ENCODE data around the gene AIP. TPM values are rescaled to one million over a fixed set of nuclear protein-coding genes. Genes with fewer than 3 reads are reported as not detected.

The AIP gene
- total RNA-seq, 1 donor from 2014 or later = 50.1 TPM

DNA sequence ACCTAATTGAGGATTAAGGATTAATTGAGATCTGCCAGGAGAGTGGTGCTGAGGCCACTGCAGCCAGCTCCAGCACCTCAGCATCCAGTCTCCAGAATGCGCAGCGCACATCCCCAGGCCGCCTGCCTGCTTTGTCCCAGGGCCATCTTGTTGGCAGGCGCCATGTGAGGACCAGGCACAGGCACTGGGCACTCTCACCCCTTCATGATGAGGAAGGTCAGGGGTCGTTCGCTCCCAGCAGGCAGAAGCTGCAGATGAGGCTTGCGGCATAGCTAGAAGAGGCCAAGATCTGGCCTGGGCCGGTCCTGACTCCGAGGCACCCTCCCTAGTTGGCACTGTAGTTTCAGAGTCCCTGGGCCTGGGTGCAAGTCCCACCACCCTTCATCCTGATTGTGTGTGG is 34.0 kb downstream of the AIP start:
- no peaks in the 10 kb centered on the region for H3K4me1 Mint-ChIP-seq
- H3K27me3 Mint-ChIP-seq (ENCODE audit: low read depth) = peaks cover 31% of the 10 kb centered on the region
- H3K36me3 Mint-ChIP-seq (ENCODE audit: low read depth) = no peaks in the 10 kb centered on the region
- no peak for DNase-seq (ENCODE audit: low read depth, low spot score)
- H3K27ac Mint-ChIP-seq (ENCODE audit: unreplicated experiment) = no peak overlapping the region
- H3K4me3 Mint-ChIP-seq = no peak overlapping the region
- TF ChIP-seq, protein P1, sequence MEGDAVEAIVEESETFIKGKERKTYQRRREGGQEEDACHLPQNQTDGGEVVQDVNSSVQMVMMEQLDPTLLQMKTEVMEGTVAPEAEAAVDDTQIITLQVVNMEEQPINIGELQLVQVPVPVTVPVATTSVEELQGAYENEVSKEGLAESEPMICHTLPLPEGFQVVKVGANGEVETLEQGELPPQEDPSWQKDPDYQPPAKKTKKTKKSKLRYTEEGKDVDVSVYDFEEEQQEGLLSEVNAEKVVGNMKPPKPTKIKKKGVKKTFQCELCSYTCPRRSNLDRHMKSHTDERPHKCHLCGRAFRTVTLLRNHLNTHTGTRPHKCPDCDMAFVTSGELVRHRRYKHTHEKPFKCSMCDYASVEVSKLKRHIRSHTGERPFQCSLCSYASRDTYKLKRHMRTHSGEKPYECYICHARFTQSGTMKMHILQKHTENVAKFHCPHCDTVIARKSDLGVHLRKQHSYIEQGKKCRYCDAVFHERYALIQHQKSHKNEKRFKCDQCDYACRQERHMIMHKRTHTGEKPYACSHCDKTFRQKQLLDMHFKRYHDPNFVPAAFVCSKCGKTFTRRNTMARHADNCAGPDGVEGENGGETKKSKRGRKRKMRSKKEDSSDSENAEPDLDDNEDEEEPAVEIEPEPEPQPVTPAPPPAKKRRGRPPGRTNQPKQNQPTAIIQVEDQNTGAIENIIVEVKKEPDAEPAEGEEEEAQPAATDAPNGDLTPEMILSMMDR (conservative IDR thresholded peaks at IDR 0.05) = no peak
- H3K9me3 Mint-ChIP-seq = no peaks in the 10 kb centered on the region

DNA sequence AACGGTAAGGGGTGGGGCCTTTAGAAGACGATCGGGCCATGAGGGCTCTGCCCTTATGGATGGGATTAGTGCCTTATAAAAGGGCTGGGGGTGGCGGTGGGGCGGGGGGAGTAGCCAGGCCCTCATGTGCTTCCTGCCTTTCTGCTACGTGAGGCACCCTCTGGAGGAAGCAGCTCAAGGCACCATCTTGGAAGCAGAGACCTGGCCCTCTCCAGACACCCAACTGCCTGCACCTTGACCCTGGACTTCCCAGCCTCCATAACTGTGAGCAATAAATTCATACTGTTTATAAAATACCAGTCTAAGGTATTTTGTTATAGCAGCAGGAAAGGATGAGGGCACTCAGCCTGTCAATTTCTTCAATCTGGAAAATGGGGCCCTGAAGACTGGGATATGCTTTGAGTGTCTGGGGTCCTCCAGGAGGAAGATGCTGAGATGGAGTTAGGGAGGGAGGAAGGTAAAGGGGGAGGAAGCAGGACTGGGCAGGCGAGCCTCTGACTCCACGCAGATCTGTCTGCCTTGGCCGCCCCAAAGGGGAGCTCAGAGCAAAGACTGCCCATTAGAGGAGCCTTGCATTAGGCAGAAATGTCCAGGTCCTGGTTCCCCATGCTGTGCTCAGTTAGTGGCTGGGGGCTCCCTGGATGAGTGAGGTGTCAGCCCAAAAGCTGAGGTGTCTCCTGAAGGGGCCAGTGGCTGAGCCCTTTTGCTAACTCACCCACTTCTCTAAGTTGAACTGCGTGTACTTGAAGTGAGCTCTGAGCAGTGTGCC is 35.1 kb downstream of the AIP start:
- Mint-ChIP-seq H3K9me3 (no peaks in the 10 kb centered on the region), H3K27me3 (ENCODE audit: low read depth) (peaks cover 24% of the 10 kb centered on the region), H3K4me3 (no peak overlapping the region), H3K36me3 (ENCODE audit: low read depth) (no peaks in the 10 kb centered on the region), H3K4me1 (no peaks in the 10 kb centered on the region), H3K27ac (ENCODE audit: unreplicated experiment) (no peak overlapping the region)
- TF ChIP-seq, protein P1 (conservative IDR thresholded peaks at IDR 0.05) = no peak
- no peak for DNase-seq (ENCODE audit: low read depth, low spot score)

DNA sequence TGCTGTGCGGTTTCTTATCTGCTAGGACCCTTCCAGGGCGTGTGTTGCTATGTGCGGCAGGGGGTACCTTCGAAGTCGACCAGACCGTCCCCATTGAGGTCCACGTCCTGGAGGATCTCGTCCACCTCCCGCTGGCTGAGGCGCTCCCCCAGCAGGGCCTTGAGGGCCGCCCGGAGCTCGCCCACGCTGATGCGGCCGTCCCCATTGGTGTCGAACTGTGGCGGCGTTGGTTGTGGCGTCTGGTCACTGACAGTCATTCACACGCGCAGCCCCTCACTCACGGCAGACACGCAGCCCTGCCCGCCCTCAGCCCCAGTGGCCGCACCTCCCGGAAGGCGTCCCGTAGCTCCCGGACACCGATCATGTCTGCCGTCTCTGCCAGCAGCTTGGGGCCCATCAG is 36.9 kb downstream of the AIP start:
- no peak overlapping the region for H3K27ac Mint-ChIP-seq (ENCODE audit: unreplicated experiment)
- no peak for DNase-seq (ENCODE audit: low read depth, low spot score)
- H3K27me3 Mint-ChIP-seq (ENCODE audit: low read depth) = peaks cover 11% of the 10 kb centered on the region
- H3K4me3 Mint-ChIP-seq = no peak overlapping the region
- TF ChIP-seq, protein P1 (conservative IDR thresholded peaks at IDR 0.05) = no peak
- no peaks in the 10 kb centered on the region for H3K36me3 Mint-ChIP-seq (ENCODE audit: low read depth)
- peaks cover 3% of the 10 kb centered on the region for H3K4me1 Mint-ChIP-seq
- H3K9me3 Mint-ChIP-seq = no peaks in the 10 kb centered on the region

DNA sequence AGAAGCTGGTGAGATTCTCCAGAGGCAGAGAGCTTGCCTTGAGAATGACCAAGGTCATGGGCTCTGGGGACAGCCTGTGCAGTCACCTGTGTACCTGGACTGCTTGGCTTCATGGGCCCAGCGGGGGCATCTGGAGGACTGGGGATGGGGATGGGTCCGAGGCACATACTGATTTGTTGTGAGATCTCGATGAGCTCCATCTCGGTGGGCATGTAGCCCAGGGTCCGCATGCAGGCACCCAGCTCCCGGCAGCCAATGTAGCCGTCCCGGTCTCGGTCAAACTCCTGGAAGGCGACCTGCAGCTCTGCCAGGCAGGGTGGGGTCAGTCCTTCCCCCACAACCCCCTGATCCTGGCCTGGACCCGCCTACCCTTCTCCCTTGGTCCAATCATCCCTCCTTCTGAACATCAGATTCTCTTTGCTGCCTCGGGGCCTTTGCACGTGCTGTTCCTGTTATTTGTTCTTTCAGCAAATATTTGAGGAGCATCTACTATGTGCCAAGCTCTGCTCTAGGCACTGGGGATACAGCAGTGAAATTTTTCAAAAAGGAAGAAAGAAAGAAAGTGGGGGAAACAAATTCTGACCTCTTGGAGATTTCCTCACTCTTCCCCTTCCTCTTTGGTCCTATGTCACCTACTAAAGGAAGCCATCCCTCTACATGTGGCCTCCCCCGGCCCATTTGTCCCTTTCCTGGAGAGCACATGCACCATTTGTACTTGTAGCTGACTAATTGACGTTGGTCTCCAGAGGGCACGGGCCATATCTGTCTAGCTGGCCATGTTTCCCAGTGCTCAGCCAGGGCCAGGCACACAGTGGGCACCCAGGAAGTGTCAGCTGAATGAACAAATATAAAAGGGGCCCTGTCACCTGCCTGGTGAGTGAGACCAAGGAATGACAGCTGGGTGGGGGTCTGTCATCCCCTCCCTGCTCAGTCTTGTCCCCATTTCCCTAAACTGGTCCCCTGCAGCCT is 38.3 kb downstream of the AIP start:
- H3K9me3 Mint-ChIP-seq = no peaks in the 10 kb centered on the region
- H3K27ac Mint-ChIP-seq (ENCODE audit: unreplicated experiment) = no peak overlapping the region
- DNase-seq (ENCODE audit: low read depth, low spot score) = no peak
- no peaks in the 10 kb centered on the region for H3K27me3 Mint-ChIP-seq (ENCODE audit: low read depth)
- peaks cover 9% of the 10 kb centered on the region for H3K4me1 Mint-ChIP-seq
- no peaks in the 10 kb centered on the region for H3K36me3 Mint-ChIP-seq (ENCODE audit: low read depth)
- TF ChIP-seq, protein P1 (conservative IDR thresholded peaks at IDR 0.05) = no peak
- no peak overlapping the region for H3K4me3 Mint-ChIP-seq

DNA sequence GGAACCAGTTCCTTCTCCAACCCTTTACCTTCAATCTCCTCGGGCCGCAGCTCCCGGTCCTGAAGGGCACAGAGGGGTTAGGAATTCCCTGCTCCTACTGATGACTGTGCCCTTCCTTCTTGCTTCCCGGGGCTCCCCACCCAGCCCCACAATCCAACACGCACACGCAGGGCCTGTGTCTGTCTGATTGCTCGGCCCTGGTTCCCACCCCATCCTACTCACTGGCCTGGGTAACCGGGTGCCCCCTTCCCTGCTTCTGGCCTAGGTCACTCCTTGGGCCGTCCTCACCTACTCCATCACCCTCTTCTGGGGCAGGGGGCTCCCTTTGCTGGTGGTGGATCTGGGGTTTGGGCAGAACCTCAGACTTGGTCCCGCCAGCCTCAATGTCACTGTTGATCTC is 39.1 kb downstream of the AIP start:
- DNase-seq (ENCODE audit: low read depth, low spot score) = no peak
- Mint-ChIP-seq H3K36me3 (ENCODE audit: low read depth) (no peaks in the 10 kb centered on the region), H3K4me3 (no peak overlapping the region), H3K4me1 (peaks cover 9% of the 10 kb centered on the region), H3K27me3 (ENCODE audit: low read depth) (no peaks in the 10 kb centered on the region), H3K27ac (ENCODE audit: unreplicated experiment) (no peak overlapping the region), H3K9me3 (peaks cover 2% of the 10 kb centered on the region)
- TF ChIP-seq, protein P1 (conservative IDR thresholded peaks at IDR 0.05) = no peak

All from neural crest cell (in vitro differentiated cells).